Caco-2 (cell line): ENCODE results near the gene TEX11. TPM values are rescaled to one million over a fixed set of nuclear protein-coding genes. Genes with fewer than 3 reads are reported as not detected.
A peak's percentile ranks its signal among the peaks of the same experiment; 100 is the strongest.
"Not testable (repeated sequence)": the region's sequence is repeated elsewhere in the genome, so short reads cannot be mapped to it uniquely, and the experiment has no call there.

Source experiments
- BruUV-seq: library from RNA; stranded (reverse); fragments of 400-500 nt; replicated peaks from 2 replicates; lab custom pipeline; 2021; lab: Mats Ljungman, UMichigan
- CTCF ChIA-PET: fragments of 300-600 bp; sonication (Branson Sonifier 250); formaldehyde crosslinking; loops from one replicate; lab custom pipeline; 2022; ENCODE audit warnings: antibody characterized with exemption; lab: Charles Lee
- POLR2A ChIA-PET: fragments of 300-600 bp; sonication (Branson Sonifier 250); formaldehyde crosslinking; loops from one replicate; lab custom pipeline; 2022; ENCODE audit warnings: antibody characterized with exemption; lab: Charles Lee
- DNase-seq, 2 experiments: peaks; one replicate each; pipeline versions ENCODE4 v3.0.0 to v3.0.0-alpha.2; 2020 to 2022
- H3K27me3 ChIP-seq: replicated peaks from 2 replicates; pipeline ENCODE4 v1.6.0; 2011; ENCODE audit warnings: low read length; ENCODE audit not compliant: control insufficient read depth, insufficient read depth
- H3K36me3 ChIP-seq: 2 replicates; pipeline ENCODE4 v1.5.1; 2011; ENCODE audit warnings: low read length; ENCODE audit not compliant: control insufficient read depth, insufficient read depth
- H3K4me1 ChIP-seq: fragments of 250-450 bp; sonication (Bioruptor Pico); 2 replicates; pipeline ENCODE4 v1.5.1; 2020; ENCODE audit warnings: mild to moderate bottlenecking
- H3K4me3 ChIP-seq: 2 replicates; pipeline ENCODE4 v1.5.1; 2011; ENCODE audit warnings: low read depth, mild to moderate bottlenecking, control low read depth, low read length
- H3K9me3 ChIP-seq: fragments of 250-450 bp; sonication (Bioruptor Pico); 2 replicates; pipeline ENCODE4 v1.5.1; 2020; ENCODE audit warnings: mild to moderate bottlenecking, moderate library complexity
- H3K27ac Mint-ChIP-seq: one replicate; pipeline ENCODE4 v1.8.0; 2022; ENCODE audit warnings: mixed read lengths; ENCODE audit not compliant: unreplicated experiment
- H3K27me3 Mint-ChIP-seq: one replicate; pipeline ENCODE4 v1.8.0; 2022; ENCODE audit warnings: mixed read lengths; ENCODE audit not compliant: insufficient read depth, unreplicated experiment
- H3K36me3 Mint-ChIP-seq: one replicate; pipeline ENCODE4 v1.8.0; 2022; ENCODE audit warnings: mild to moderate bottlenecking, mixed read lengths; ENCODE audit not compliant: insufficient read depth, unreplicated experiment
- H3K4me1 Mint-ChIP-seq: one replicate; pipeline ENCODE4 v1.8.0; 2022; ENCODE audit warnings: low read depth, mixed read lengths; ENCODE audit not compliant: unreplicated experiment
- H3K4me3 Mint-ChIP-seq: one replicate; pipeline ENCODE4 v1.8.0; 2022; ENCODE audit warnings: mild to moderate bottlenecking, moderate library complexity, mixed read lengths; ENCODE audit not compliant: unreplicated experiment
- H3K9me3 Mint-ChIP-seq: one replicate; pipeline ENCODE4 v1.8.0; 2022; ENCODE audit warnings: mixed read lengths; ENCODE audit not compliant: unreplicated experiment
- CTCF ChIP-seq, 2 experiments: fragments of 200-600 bp in 1 of 2; IDR thresholded peaks; 1 replicate in 1 of 2; 2 replicates in 1 of 2; pipeline versions ENCODE4 v1.5.1 to v1.8.0; 2011 to 2022; ENCODE audit warnings: antibody characterized with exemption in 1 of 2, control low read depth in 1 of 2, inconsistent platforms in 1 of 2, low read depth in 1 of 2, low read length in 1 of 2, mild to moderate bottlenecking in 1 of 2, moderate library complexity in 1 of 2; ENCODE audit not compliant: insufficient read depth in 1 of 2, severe bottlenecking in 1 of 2, unreplicated experiment in 1 of 2
- intact Hi-C: fragments of 100-400 bp; cut with micrococcal nuclease; formaldehyde crosslinking; loops from one replicate; pipeline ENCODE4 v1.10.0; 2022; ENCODE audit not compliant: unreplicated experiment
- total RNA-seq: library from RNA; stranded (reverse); gene quantifications from 2 replicates; pipeline ENCODE4 v1.2.3, GENCODE V29; 2022

The TEX11 gene
- total RNA-seq, 1 experiment from 2014 or later = 0.23 TPM

DNA sequence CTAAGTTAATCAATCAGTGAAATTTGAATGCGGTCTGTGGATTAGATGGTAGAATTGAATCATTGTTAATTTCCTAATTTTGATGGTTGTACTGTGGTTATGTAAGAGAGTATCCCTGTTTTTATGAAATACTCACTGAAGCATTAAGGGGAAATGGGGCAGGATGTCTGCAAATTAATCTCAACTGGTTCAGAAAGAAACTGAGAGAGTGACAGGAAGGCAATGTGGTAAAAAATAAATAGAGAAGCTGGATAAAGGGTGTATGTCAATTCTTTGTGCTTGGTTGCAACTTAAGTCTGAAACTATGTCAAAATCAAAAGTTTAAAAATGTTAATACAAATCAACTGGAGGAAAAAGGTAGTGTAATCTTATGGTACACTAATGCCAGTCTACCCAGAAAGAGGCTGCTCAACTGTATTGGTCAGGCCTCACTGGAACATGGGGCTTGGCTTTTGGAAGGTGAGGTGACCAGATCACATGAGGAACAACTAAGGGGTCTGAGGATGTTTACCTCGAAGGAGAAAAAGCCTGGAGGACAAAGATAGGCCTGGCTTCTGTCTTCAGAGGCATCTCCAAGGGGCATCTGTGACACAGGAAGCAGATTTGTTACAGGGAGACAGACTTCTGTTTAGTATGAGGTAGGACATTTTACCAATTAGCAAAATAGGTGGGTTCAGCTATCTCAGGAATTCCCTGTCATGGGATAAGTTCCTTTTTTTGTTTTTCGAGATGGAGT lies 380.7 kb downstream of the TEX11 start:
- no peak for TF ChIP-seq CTCF (IDR thresholded peaks at IDR 0.05; ENCODE audit: insufficient read depth in 1 of 2, low read depth in 1 of 2, low read length in 1 of 2, severe bottlenecking in 1 of 2, unreplicated experiment in 1 of 2)
- H3K27ac Mint-ChIP-seq = peak overlapping the region; percentile 71
- H3K4me3 Mint-ChIP-seq = peak overlapping the region; percentile 22
- ChIA-PET POLR2A (no interaction called here), CTCF (no interaction called here)
- no peaks in the 10 kb centered on the region for H3K9me3 Mint-ChIP-seq
- H3K4me1 Mint-ChIP-seq = peaks cover 22% of the 10 kb centered on the region
- intact Hi-C loops = no loop called here
- H3K27me3 Mint-ChIP-seq = no peaks in the 10 kb centered on the region
- Histone ChIP-seq H3K27me3 (no peaks in the 10 kb centered on the region), H3K4me1 (peaks cover 22% of the 10 kb centered on the region), H3K4me3 (no peak overlapping the region), H3K36me3 (no peaks in the 10 kb centered on the region), H3K9me3 (no peaks in the 10 kb centered on the region)
- DNase-seq = no peak
- no peaks in the 10 kb centered on the region for H3K36me3 Mint-ChIP-seq
- BruUV-seq = no TSS peak

- no peak overlapping the region for H3K4me3 ChIP-seq
- Mint-ChIP-seq H3K27me3 (no peaks in the 10 kb centered on the region), H3K9me3 (no peaks in the 10 kb centered on the region), H3K27ac (peak overlapping the region; percentile 71), H3K4me3 (peak overlapping the region; percentile 22), H3K36me3 (no peaks in the 10 kb centered on the region), H3K4me1 (peaks cover 22% of the 10 kb centered on the region)
- CTCF ChIA-PET = no interaction called here
- H3K4me1 ChIP-seq = peaks cover 22% of the 10 kb centered on the region
- DNase-seq = no peak
- no peak for TF ChIP-seq CTCF (IDR thresholded peaks at IDR 0.05; ENCODE audit: insufficient read depth in 1 of 2, low read depth in 1 of 2, low read length in 1 of 2, severe bottlenecking in 1 of 2, unreplicated experiment in 1 of 2)
- BruUV-seq = no TSS peak
- no peaks in the 10 kb centered on the region for H3K27me3 ChIP-seq
- H3K36me3 ChIP-seq = no peaks in the 10 kb centered on the region
- POLR2A ChIA-PET = no interaction called here
- H3K9me3 ChIP-seq = no peaks in the 10 kb centered on the region
- intact Hi-C loops = no loop called here
Observed at GRCh38 chrX:70527053-70527452, 381.5 kb downstream of the TEX11 start.

GRCh38 chrX:70525733-70526132 lies 382.8 kb downstream of the TEX11 start:
- intact Hi-C loops = no loop called here
- Mint-ChIP-seq H3K9me3 (no peaks in the 10 kb centered on the region), H3K27ac (peak overlapping the region; percentile 7), H3K4me3 (no peak overlapping the region), H3K27me3 (no peaks in the 10 kb centered on the region), H3K36me3 (no peaks in the 10 kb centered on the region), H3K4me1 (peaks cover 22% of the 10 kb centered on the region)
- Histone ChIP-seq H3K36me3 (no peaks in the 10 kb centered on the region), H3K4me1 (peaks cover 22% of the 10 kb centered on the region), H3K9me3 (no peaks in the 10 kb centered on the region), H3K4me3 (no peak overlapping the region), H3K27me3 (no peaks in the 10 kb centered on the region)
- POLR2A ChIA-PET = no interaction called here
- BruUV-seq = no TSS peak
- no peak for TF ChIP-seq CTCF (IDR thresholded peaks at IDR 0.05; ENCODE audit: insufficient read depth in 1 of 2, low read depth in 1 of 2, low read length in 1 of 2, severe bottlenecking in 1 of 2, unreplicated experiment in 1 of 2)
- peak; percentile 55 to 80 for DNase-seq
- CTCF ChIA-PET = interaction anchor here (1.0 kb wide), 1 partner anchor 28 kb away, joined by 6 read pairs; no protein-coding TSS in a partner anchor

GRCh38 chrX:70515692-70516091 lies 392.8 kb downstream of the TEX11 start:
- BruUV-seq, CTCF ChIA-PET, H3K36me3 Mint-ChIP-seq: not testable (repeated sequence)

DNA sequence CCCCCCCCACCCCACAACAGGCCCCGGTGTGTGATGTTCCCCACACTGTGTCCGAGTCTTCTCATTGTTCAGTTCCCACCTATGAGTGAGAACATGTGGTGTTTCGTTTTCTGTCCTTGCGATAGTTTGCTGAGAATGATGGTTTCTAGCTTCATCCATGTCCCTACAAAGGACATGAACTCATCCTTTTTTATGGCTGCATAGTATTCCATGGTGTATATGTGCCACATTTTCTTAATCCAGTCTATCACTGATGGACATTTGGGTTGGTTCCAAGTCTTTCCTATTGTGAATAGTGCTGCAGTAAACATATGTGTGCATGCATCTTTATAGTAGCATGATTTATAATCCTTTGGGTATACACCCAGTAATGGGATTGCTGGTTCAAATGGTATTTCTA lies 393.2 kb downstream of the TEX11 start:
- H3K27me3 ChIP-seq, H3K4me3 ChIP-seq, POLR2A ChIA-PET, DNase-seq, H3K27ac Mint-ChIP-seq, H3K36me3 ChIP-seq, BruUV-seq, intact Hi-C loops, H3K27me3 Mint-ChIP-seq, H3K9me3 Mint-ChIP-seq, H3K4me3 Mint-ChIP-seq, H3K9me3 ChIP-seq, CTCF ChIA-PET, H3K4me1 ChIP-seq, H3K4me1 Mint-ChIP-seq, H3K36me3 Mint-ChIP-seq: not testable (repeated sequence)

More at GRCh38 chrX:70515692-70516091, 392.8 kb downstream of the TEX11 start:
- H3K4me1 Mint-ChIP-seq, DNase-seq, intact Hi-C loops, H3K27me3 Mint-ChIP-seq, POLR2A ChIA-PET, H3K4me3 ChIP-seq, H3K9me3 Mint-ChIP-seq, H3K4me1 ChIP-seq, H3K27ac Mint-ChIP-seq, H3K27me3 ChIP-seq, H3K36me3 ChIP-seq, H3K9me3 ChIP-seq, H3K4me3 Mint-ChIP-seq: not testable (repeated sequence)
